SW 1271 (cell line): ENCODE data around the gene TMUB1.

Experiments used
- DNase-seq, 2 experiments: peaks; one replicate each; lab custom pipeline; 2025; lab: John Stamatoyannopoulos, UW

Gene TMUB1

DNA sequence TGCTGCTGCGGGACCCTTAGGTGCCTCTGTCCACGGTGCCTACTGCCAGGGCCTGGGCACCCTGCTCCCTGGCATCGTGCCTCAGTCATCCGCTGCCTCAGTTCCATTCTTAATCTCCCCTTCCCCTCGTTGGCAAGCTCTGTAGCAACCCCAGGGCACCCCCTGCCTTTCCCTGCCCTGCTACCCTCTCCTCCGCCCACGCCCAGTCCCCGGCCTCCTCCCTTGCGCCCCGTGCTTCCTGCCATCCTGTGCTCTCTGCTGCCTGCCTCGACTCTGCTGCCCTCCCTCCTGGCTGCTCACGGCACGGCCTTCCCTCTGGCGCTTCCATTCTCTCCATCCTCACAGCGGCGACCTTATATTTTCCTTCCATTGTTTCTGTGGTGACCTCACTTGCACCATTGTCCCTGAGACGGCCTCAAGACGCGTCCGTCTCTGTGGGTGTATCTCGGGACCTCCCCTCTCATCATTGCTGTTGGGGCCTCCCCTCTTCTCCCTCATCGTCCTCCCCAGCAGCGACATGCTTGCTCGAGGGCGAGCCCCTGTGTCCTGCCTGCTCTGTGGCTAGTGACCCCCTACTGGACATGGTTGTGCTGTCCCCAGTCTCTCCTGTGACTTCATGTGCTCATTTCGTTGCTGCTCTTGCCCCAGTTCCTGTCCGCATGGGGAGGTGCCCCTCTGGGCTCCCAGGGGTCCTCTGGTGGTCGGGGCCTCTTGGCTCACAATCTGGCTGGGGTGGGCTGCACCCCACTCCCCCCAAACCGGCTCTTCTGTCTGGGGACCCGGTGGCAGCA, 38.3 kb upstream of the TMUB1 start:
- no peak for DNase-seq

DNA sequence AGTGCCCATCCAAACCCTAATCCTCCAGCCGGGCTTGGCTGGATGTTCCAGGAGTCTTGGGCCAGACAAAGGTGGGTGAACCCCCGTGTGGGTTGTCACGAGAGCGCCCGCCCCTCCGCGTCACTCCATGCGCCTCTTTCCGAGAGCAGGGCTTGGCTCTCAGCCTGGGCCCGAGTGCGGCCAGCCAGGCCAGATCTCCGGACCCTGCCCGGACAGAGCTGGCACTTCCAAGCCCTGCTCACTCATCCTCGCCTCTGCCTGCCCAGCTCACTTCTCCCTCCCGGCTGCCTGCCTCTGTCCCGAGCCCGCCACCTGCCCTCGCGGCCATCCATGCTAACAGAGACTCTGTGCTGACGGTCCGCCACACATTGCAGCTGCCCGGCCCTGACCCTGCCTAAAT, 37.6 kb upstream of the TMUB1 start:
- DNase-seq: no peak

DNA sequence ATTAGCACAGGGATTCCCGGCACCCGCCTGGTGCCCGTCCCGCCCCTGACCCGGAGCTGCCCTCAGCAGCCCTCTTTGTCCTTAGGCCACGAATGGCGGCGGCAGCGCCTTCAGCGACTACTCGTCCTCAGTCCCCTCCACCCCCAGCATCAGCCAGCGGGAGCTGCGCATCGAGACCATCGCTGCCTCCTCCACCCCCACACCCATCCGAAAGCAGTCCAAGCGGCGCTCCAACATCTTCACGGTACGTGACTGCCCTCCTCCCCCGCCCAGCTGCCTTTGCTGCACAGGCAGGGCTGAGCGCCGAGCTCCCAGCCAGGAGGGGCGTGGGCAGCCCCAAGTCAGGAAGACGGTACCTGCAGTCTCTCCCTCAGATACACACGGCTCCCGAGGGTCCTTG, 36.6 kb upstream of the TMUB1 start:
- DNase-seq: no peak

DNA sequence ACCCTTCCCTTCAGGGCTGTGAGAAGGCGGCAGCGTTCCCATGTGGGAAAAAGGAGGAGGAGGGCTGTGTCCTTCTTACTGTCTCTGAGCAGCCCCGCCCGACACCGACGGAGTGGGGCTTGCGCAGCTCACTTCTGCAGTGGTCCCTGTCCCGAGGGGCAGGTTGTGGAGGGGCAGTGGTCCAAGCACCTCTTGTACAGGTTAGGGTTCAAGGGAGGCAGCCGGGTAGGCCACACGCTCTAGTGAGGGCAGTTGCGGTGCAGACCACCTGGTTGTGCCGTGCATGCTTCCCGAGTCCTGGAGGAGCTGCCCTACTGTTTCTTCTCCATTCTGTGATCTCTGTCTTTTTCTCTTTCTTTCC, 35.7 kb upstream of the TMUB1 start:
- DNase-seq: no peak

DNA sequence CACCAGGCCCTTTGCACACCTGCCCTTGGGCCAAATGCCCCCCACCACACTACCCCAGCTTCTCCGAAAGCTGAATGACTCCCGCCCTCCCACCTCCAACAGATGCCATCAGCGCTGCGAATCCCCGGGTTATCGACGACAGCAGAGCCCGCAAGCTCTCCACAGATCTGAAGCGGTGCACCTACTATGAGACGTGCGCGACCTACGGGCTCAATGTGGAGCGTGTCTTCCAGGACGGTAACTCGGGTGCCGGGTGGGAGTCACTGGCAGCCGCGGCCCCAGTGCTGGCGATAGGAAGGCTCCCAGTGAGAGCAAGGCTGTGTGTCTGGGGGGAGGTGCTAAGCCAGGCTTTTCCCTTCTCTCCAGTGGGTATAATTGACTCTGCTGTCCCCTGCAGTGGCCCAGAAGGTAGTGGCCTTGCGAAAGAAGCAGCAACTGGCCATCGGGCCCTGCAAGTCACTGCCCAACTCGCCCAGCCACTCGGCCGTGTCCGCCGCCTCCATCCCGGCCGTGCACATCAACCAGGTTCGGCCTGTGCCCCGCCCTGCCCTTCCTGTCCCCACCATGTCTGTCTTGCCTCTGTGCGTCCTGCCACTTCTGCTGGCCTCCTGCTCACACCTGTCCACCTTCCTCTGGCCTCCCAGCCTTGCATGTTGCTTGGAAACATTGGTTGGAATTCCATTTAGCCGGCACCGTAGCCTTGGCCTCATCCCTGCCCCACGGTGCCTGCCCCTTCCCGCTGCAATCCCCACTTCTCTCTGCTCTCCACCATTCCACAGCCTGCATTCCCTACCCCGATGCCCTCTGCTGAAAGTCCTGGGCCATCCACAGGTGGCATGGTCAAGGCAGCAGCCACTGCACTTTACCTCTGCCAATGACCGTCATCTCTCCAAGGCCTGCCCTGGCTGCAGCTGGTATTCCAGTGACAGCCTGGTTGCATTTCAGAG, 35.1 kb upstream of the TMUB1 start:
- DNase-seq: no peak

DNA sequence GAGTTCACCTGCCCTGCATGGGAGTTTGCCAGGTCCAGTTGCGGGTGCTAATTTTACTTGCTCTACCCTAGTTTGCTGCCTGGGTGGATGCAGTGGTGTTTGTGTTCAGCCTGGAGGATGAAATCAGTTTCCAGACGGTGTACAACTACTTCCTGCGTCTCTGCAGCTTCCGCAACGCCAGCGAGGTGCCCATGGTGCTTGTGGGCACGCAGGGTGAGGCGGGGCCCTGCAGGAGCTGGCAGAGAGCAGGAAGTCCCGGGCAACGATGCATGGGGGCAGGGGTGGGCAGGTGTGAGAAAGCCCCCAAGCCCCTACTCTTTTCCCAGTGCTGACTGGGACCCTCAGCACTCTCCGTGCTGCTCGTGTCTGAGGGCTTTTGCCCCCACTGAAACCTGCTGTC, 34.3 kb upstream of the TMUB1 start:
- DNase-seq: no peak

DNA sequence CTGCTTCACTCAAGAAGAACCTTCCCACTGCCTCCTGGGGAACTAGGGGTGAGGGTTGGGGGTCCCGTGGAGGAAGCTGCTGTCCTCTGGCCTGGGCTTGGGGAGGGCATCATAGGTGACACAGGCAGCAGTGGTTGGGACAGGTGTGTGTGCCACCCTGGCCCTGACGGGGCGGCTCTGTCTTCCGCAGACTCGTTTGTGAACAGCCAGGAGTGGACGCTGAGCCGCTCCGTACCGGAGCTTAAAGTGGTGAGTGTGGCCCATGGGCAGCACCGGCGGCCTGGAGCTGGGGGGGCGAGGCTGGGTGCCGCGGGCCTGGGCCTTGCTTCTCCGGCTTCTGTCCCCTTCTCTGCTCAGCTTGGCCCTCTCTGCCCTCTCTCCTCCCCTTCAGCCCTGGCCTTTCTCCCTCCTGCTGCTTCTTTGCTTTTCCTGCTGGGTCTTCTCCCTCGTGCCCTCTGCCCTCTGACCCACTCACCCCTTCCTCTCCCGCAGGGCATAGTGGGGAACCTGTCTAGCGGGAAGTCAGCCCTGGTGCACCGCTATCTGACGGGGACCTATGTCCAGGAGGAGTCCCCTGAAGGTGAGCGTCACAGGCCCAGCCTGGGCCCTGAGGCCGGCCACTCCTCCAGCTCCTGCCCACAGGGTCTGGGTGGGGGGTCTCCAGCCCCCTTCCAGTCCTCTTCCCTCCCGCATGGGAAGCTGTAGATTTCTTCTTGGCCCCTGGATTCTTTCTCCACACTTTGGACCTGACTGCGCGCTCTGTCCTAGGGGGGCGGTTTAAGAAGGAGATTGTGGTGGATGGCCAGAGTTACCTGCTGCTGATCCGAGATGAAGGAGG, 33.5 kb upstream of the TMUB1 start:
- DNase-seq: no peak

DNA sequence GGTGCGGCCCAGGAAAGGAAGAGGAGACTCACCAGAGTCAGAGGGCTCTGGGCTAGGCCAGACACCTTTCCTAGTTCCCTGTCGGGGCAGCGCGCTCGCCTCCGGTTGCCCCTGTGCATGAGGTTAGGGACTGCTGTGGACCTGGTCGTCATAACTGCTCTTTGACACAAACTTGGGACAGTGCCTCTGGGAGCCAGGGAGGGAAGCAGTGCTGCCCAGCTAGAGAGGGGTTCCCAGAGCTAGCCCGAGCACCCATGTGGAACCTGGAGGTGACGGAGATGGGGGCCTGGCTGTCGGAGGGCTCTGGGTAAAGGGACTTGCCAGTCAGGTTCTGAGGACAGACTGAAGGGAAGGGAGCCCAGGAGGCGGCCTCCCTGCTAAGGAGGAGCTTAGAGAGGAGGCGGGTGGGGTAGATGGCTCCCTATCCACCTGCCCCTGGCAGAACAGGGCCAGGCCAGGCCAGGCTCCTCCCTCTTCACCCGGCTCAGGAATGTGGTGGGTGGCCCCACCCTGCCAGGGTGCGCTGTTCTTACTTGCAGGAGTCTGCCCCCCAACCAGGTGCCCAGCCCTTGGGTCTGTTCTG, 32.6 kb upstream of the TMUB1 start:
- no peak for DNase-seq

DNA sequence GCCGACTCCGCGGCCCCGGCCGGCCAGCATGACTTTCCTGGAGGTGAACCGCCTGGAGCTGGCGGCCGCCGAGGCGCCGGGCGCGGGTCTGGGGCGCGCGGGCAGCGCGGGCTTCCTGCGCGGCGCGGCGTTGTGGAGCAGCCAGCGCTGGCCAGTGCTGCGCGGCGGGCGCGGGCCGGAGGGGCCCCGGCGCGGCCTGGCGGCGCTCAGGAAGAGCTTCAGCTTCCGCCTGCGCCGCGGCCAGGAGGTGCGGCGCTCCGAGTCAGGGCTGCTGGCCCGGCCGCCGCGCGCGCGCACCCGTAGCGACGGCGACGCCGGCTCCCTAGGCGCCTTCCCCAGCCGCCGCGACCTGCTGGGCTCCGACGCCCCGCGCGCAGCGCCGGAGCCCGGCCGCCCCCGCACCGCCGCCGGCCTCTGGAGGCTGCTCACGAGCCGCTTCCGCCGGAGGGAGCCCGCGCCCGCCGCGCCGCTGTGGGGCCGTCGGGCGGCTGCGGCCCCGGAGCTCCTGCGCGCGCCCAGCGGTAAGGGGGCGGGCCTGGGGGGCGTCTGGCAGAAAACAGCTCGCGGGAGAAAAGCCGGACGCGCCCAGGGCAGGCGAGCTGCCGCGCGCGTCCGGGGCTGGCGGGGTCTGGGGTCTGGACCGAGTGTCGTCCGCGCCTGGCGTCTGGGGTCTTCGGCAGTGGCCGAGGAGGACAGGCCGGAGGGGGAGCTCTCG, 32.0 kb upstream of the TMUB1 start:
- no peak for DNase-seq

DNA sequence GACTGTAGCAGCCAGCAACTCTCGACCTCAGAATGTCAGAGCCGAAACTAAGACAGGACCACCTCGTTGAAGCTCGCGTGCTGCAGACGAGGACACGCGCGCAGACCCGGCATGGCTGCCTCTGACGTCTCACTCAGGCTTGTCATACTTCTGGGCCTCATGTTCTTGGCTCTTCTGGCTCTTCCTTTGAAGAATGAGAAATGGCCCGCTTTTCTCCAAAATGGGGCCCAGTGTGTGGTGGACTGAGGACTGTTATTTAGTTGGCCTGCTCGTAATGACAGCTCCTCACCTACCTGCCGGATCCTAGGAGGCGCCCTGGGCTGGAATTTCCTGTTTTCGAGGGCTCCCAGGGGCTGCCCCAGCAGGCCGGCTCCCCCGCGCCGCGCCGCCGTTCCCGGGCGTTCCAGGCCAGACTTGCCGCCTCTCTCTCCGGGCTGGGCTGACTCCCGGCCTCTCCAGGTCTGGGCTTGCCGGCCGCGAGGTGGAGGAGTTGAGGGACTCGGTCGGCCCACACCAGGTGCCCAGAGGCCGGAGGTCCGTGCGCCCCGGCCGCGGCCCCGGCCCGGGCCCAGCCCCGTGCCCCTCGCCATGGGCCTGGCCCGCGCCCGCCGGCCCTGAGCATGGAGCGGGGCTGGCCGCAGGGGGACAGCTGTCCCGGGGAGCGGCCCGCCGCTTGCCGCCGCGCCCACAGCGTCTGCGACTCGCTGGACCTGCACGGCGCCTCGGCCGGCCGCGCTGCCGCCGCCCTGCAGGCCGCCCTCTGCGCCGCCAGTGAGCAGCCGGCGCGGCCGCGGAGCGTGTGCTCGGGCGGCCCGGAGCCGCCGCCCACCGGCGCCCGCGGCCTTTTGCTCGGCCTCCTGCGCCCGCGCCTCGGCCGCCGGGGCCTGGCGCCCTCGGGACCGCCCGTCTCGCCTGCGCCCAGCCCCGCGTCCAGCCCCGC, 31.1 kb upstream of the TMUB1 start:
- no peak for DNase-seq

DNA sequence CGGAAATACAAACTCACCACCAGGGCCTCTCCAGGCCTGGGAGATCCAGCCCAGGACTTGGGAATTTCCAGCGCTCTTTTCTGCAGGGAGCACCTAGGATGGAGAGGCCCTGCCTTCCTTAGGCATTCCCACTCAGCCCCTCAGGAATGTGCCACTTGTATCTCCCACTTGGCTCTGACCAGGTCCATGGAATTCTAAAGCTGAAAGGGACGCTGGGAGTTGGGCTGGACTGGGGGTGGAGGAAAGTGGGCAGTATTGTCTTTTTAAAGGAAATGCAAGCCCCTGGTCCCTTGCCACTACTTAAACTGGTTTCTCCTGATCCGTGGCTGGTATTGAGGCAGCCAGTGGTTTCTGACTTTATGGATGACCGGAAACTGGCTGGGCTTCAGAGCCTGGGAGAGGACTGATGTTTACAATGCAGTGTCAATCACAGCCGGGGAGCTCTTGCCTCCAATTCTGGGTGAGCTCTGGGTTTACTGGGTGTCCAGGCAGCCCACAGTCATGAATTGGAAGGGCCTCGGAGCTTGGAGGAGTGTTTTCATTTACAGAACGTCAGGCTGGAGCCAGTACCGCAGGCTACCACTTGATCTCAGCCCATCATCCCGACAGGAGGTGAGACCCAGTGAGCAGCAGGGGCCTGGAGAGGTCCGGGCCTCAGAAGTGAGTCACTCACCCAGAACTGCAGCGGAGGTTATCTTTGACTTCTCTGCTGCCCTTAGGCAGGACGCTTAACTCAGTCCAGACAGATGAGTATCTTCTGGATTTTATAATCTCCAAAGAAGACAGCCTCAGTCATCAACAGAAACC, 30.3 kb upstream of the TMUB1 start:
- DNase-seq: peak in 1 of 2 experiments; percentile 6

DNA sequence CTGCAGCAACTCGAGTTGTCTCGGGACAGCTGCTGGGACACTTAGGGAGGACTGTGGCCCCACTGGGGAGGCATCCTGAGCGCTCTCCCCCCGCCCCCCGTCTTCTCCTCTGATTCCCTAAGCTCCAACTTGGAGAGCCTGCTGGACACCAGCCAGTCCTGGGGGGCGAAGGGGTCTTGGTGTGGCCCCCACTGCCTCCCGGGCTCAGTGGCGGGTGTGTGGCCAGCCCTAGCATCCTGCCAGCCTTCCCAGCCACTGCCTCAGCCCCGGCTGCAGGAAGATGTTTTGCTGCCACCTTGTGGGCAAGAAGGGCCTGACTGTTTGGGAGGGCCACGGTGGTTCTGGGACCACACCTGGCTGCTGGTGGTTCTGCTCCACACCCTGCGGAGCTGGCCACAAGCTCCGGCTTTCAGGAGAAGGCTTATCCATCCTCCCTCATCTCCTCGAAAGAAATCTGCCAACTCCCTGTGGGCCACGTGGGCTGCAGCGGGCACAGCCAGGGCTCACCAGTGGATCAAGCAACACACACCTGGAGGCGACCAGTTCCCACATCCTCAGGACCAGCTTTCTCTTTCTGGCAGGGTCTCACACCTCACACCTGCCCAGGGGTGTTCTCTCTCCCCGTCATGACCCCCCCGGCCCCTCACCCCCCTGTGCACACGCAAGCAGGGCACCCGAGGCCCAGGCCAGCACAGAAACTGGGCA, 27.8 kb upstream of the TMUB1 start:
- peak; percentile 14 to 42 for DNase-seq

DNA sequence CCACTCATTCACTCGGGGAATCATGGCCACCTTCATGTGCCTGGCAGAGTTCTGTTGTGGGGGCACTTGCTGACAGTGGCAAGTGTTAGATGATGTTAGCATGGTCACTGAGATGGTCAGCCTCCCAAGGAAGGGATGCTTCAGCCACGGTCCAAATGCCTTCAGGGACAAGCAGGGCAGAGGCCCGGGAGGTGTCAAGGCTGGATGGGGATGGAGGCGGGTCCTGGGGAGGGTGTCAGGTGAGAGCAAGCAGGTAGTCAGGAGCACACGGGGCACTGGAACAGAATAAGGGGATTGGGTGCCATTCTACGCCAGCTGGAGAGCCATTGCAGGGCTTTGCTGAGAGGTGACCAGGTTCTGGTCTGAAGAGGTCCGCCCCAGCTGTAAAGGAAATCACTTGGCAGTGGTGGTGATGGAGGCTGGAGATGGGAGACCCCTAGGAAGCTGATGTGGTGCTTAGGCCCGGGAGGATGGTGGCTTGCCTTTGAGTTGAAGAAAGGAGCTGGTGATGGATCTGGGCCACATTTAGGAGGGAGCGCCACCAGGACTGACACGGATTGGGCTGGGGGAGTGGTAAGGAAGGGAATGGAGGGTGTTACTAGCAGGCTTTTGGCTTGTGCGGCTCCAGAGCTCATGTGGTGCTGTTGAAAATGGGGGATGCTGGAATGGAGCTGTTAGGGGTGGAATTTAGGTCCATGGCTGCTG, 27.1 kb upstream of the TMUB1 start:
- no peak for DNase-seq

DNA sequence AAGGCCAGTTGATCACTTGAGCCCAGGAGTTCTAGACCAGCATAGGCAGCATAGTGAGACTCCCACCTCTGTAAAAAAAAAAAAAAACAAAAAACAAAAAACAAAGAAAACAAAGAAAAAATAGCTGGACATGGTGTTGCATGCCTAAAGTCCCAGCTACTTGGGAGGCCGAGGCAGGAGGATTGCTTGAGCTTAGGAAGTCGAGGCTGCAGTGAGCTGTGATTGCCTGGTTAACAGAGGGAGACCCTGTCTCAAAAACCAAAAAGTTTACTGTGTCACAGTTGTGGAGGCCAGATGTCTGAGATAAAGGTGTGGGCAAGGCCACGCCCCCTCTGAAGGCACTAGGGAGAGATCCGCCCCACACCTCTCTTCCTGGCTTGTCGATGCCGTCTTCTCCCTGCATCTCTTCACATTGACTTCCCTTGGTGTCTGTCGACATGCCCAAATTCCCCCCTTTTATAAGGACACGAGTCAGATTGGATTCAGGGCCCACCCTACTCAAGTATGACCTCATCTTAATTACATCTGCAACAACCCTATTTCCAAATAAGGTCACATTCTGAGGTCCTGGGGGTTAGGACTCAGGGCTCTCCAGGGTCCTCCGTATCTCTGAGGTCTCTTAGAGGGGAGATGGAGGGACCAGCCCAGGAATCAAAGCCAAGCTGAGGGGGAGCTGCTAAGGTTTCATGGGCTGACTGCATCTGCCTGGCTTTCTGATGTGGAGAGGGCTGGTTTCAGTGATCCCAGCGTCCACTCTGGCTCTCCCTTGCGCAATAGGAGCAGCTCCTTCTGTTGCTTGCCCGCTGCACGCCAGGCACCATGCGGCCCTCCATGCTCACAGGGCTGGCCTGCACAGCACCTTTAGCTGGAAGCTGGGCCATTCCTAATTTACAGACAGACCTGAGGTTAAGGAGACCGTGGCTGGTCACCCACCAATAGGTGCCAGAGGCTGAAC, 26.1 kb upstream of the TMUB1 start:
- DNase-seq: no peak

DNA sequence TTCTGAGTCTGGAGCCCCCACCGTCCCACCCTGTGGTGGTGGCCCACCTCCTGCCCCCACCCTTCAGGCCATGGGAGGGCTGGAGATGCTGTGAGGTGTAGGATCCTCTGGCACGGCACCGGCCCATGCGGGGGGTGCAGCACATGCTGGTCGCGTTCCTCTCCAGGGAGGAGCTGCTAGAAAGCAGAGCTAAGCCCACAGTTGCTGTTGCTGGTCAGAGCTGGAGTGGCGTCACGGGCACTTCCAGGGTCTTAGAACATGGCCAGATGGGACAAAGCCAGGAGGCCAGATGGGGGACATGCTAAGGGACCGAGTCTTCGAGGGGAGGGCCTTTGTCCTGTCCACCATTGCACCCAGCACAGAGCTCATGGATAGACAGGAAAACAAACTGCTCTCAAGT, 24.6 kb upstream of the TMUB1 start:
- no peak for DNase-seq

DNA sequence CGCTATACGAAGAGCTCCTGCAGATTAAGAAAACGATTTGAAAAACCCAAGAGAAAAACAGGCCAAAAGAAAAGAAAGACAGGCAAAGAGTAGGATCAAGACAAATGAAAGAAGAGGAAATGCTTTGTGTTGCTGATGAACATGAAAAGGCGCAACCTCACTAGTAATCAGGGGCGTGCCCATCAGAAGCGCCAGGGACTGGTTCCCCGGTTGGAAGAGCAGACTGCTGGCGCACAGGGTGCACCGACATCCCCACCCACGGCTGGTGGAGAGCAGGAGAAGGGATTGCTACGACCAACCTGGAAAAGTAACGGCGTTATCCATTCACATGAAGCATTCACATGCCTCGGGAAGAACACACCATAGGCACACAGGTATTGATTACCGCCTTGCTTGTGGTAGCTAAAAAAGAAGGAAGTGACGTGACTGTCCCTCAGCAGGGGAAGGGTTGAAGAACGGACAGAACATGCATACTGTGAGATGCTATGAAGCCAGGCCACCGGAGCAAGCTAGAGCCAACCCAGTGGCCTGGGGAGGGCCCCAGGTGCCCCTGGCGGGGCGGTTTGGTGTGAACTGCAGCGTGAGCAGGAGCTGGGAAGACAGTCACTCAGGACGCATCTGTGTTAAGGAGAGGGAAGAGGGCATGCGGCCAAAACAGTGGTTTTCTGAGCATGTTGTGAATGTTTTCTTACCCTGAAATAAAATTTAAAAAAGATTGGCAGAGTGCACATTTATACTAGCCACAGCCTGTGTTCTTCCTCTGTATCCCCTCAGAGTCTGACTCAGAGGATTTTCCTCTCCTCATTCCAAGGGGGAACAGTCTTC, 21.3 kb upstream of the TMUB1 start:
- no peak for DNase-seq
